SK-N-SH (cell line): Measurements from ENCODE around the gene TMIGD3. TPM values are rescaled to one million over a fixed set of nuclear protein-coding genes. Genes with fewer than 3 reads are reported as not detected.

Experiments used
- CTCF ChIA-PET: fragments of 300-600, 350-600 bp; formaldehyde crosslinking; extraction: SDS; loops from one replicate; lab custom pipeline; 2021; lab: Yijun Ruan, JAX
- POLR2A ChIA-PET: fragments of 350-600 bp; sonication (Branson Sonifier 250); formaldehyde crosslinking; extraction: SDS; loops from one replicate; lab custom pipeline; 2020; ENCODE audit warnings: antibody characterized with exemption, inconsistent platforms; lab: Yijun Ruan, JAX
- DNase-seq: peaks from one replicate; pipeline ENCODE4 v3.0.0; 2012
- H2AFZ ChIP-seq: fragments of 200-600 bp; sonication (generic); 2 replicates; pipeline ENCODE4 v1.8.1; 2016; ENCODE audit warnings: antibody characterized with exemption, mild to moderate bottlenecking, low read depth
- H3F3A ChIP-seq: fragments of 200-600 bp; sonication (generic); replicated peaks from 2 replicates; pipeline ENCODE3; 2016; ENCODE audit warnings: antibody characterized with exemption, mild to moderate bottlenecking; ENCODE audit not compliant: insufficient read depth
- H3K27ac ChIP-seq, 2 experiments: fragments of 200-500 bp in 1 of 2; fragments of 200-600 bp in 1 of 2; sonication (Bioruptor generic) in 1 of 2; sonication (generic), shearing (Covaris generic) in 1 of 2; 2 replicates each; pipeline versions ENCODE4 v1.5.1 to v1.6.1; 2014 to 2016; ENCODE audit warnings: low read depth in 2 of 2, inconsistent platforms in 1 of 2, low read length in 1 of 2, mild to moderate bottlenecking in 1 of 2, mixed read lengths in 1 of 2
- H3K27me3 ChIP-seq: fragments of 200-600 bp; sonication (generic), shearing (Covaris generic); 2 replicates; pipeline ENCODE4 v1.6.1; 2016; ENCODE audit warnings: mixed run types; ENCODE audit not compliant: insufficient read depth
- H3K36me3 ChIP-seq, 2 experiments: fragments of 200-500 bp in 1 of 2; fragments of 200-600 bp in 1 of 2; sonication (Bioruptor generic) in 1 of 2; sonication (generic) in 1 of 2; replicated peaks in 1 of 2; 2 replicates each; pipeline versions ENCODE3 to v1.5.1; 2014 to 2016; ENCODE audit warnings: low read length in 1 of 2, mild to moderate bottlenecking in 1 of 2; ENCODE audit not compliant: insufficient read depth in 2 of 2, control insufficient read depth in 1 of 2
- H3K4me1 ChIP-seq, 2 experiments: fragments of 200-500 bp in 1 of 2; fragments of 200-600 bp in 1 of 2; sonication (Bioruptor generic) in 1 of 2; sonication (generic), shearing (Covaris generic) in 1 of 2; 2 replicates each; pipeline versions ENCODE4 v1.5.1 to v1.6.1; 2014 to 2016; ENCODE audit warnings: low read depth in 1 of 2, low read length in 1 of 2, mixed run types in 1 of 2; ENCODE audit not compliant: insufficient read depth in 2 of 2, control insufficient read depth in 1 of 2
- H3K4me2 ChIP-seq: fragments of 200-600 bp; sonication (generic), shearing (Covaris generic); 2 replicates; pipeline ENCODE4 v1.6.1; 2017; ENCODE audit warnings: mixed run types
- H3K4me3 ChIP-seq, 2 experiments: fragments of 200-500 bp in 1 of 2; fragments of 200-600 bp in 1 of 2; sonication (Bioruptor generic) in 1 of 2; sonication (generic), shearing (Covaris generic) in 1 of 2; 2 replicates each; pipeline versions ENCODE4 v1.5.1 to v1.8.1; 2014 to 2016; ENCODE audit warnings: low read depth in 2 of 2, inconsistent platforms in 1 of 2, low read length in 1 of 2, mild to moderate bottlenecking in 1 of 2, mixed read lengths in 1 of 2, moderate library complexity in 1 of 2
- H3K79me2 ChIP-seq: fragments of 200-600 bp; sonication (generic); 2 replicates; pipeline ENCODE4 v1.8.1; 2017; ENCODE audit warnings: mild to moderate bottlenecking; ENCODE audit not compliant: insufficient read depth
- H3K9ac ChIP-seq: fragments of 200-600 bp; sonication (generic); 2 replicates; pipeline ENCODE4 v1.6.1; 2017; ENCODE audit warnings: mixed run types
- H3K9me2 ChIP-seq: fragments of 200-600 bp; sonication (generic); 2 replicates; pipeline ENCODE4 v1.6.1; 2017; ENCODE audit warnings: mixed run types
- H3K9me3 ChIP-seq: fragments of 200-600 bp; sonication (generic); 2 replicates; pipeline ENCODE4 v1.6.1; 2017; ENCODE audit warnings: mixed run types, mild to moderate bottlenecking, moderate library complexity
- H4K20me1 ChIP-seq: fragments of 200-600 bp; sonication (generic); 2 replicates; pipeline ENCODE4 v1.6.1; 2017; ENCODE audit warnings: mild to moderate bottlenecking, mixed run types; ENCODE audit not compliant: insufficient read depth
- CHD2 ChIP-seq: fragments of 150-350 bp; IDR thresholded peaks from 2 replicates; pipeline ENCODE4 v1.6.1; 2018; ENCODE audit warnings: low read length; ENCODE audit not compliant: partially characterized antibody
- EP300 ChIP-seq, 2 experiments: IDR thresholded peaks; 2 replicates each; pipeline versions ENCODE4 v1.4.0 to v1.6.1; 2012; ENCODE audit warnings: borderline replicate concordance in 1 of 2, low read depth in 1 of 2, low read length in 1 of 2
- EZH2phosphoT487 ChIP-seq: fragments of 200-600 bp; sonication (generic); IDR thresholded peaks from 2 replicates; pipeline ENCODE4 v1.6.1; 2017; ENCODE audit warnings: low read depth, mixed run types, mild to moderate bottlenecking, antibody characterized with exemption, moderate library complexity, borderline replicate concordance
- FOSL2 ChIP-seq: IDR thresholded peaks from 2 replicates; pipeline ENCODE4 v1.4.0; 2012; ENCODE audit warnings: low read depth, mild to moderate bottlenecking, moderate library complexity, borderline replicate concordance
- FOXJ3 ChIP-seq: sonication (generic); formaldehyde crosslinking; IDR thresholded peaks from 2 replicates; pipeline ENCODE4 v1.5.1; 2020; ENCODE audit warnings: mild to moderate bottlenecking, missing genetic modification reagents
- FOXM1 ChIP-seq: IDR thresholded peaks from 2 replicates; pipeline ENCODE4 v1.4.0; 2012; ENCODE audit warnings: low read depth, mild to moderate bottlenecking
- GATA2 ChIP-seq: sonication (generic); formaldehyde crosslinking; IDR thresholded peaks from 2 replicates; pipeline ENCODE4 v1.5.0; 2020; ENCODE audit warnings: mild to moderate bottlenecking, missing genetic modification reagents
- MEF2A ChIP-seq: IDR thresholded peaks from 2 replicates; pipeline ENCODE4 v1.4.0; 2012; ENCODE audit warnings: low read depth, borderline replicate concordance
- MXI1 ChIP-seq: IDR thresholded peaks from 2 replicates; pipeline ENCODE4 v1.6.1; 2012; ENCODE audit warnings: mild to moderate bottlenecking, low read depth, low read length, improper control_type of control experiment
- NRF1 ChIP-seq: IDR thresholded peaks from 2 replicates; pipeline ENCODE4 v1.6.1; 2012; ENCODE audit warnings: low read depth, mild to moderate bottlenecking, low read length
- POLR2AphosphoS5 ChIP-seq: IDR thresholded peaks from 2 replicates; pipeline ENCODE4 v1.6.1; 2012; ENCODE audit warnings: low read depth, low read length
- SIN3A ChIP-seq: IDR thresholded peaks from 2 replicates; pipeline ENCODE4 v1.6.1; 2012; ENCODE audit warnings: low read depth, mild to moderate bottlenecking, low read length, moderate library complexity, borderline replicate concordance
- TCF12 ChIP-seq: IDR thresholded peaks from 2 replicates; pipeline ENCODE4 v1.4.0; 2012
- TEAD4 ChIP-seq: IDR thresholded peaks from 2 replicates; pipeline ENCODE4 v1.4.0; 2012; ENCODE audit warnings: mild to moderate bottlenecking, borderline replicate concordance; ENCODE audit not compliant: insufficient read depth
- YY1 ChIP-seq: IDR thresholded peaks from 2 replicates; pipeline ENCODE4 v1.4.0; 2012; ENCODE audit warnings: low read depth, mild to moderate bottlenecking
- WGBS: methylation state at CpG from one replicate; pipeline ENCODE4 v1.1.6; 2017; ENCODE audit warnings: low lambda C conversion rate; 5-methylcytosine and 5-hydroxymethylcytosine counted together
- polyA plus RNA-seq, 3 experiments: library from polyadenylated mRNA; depleted of rRNA; stranded (reverse); fragments of >200 nt; gene quantifications; 2 replicates each; pipeline ENCODE4 v1.2.3, GENCODE V29; 2012
- TF ChIP-seq, protein P1 (sequence below): IDR thresholded peaks from 2 replicates; pipeline ENCODE4 v1.6.1; 2012; ENCODE audit warnings: mild to moderate bottlenecking, low read depth, low read length, moderate library complexity
- TF ChIP-seq, protein P2 (sequence below): fragments of 150-350 bp; IDR thresholded peaks from 2 replicates; pipeline ENCODE4 v1.6.1; 2016; ENCODE audit warnings: mild to moderate bottlenecking, low read depth, low read length
- TF ChIP-seq, protein P3 (sequence below): IDR thresholded peaks from 2 replicates; pipeline ENCODE4; 2012
- TF ChIP-seq, protein P4 (sequence below): fragments of 200-600 bp; sonication (generic); IDR thresholded peaks from 2 replicates; pipeline ENCODE4 v1.6.1; 2017; ENCODE audit warnings: antibody characterized with exemption, mild to moderate bottlenecking, moderate library complexity
- TF ChIP-seq, protein P5 (sequence below): IDR thresholded peaks from 2 replicates; pipeline ENCODE4 v1.4.0; 2012; ENCODE audit warnings: low read depth
- TF ChIP-seq, protein P6 (sequence below): IDR thresholded peaks from 2 replicates; pipeline ENCODE4 v1.4.0; 2012; ENCODE audit warnings: low read depth, borderline replicate concordance

TMIGD3 gene
- polyA plus RNA-seq, 1 of the 3 experiments (the other 2 are of a cell fraction): not detected

DNA sequence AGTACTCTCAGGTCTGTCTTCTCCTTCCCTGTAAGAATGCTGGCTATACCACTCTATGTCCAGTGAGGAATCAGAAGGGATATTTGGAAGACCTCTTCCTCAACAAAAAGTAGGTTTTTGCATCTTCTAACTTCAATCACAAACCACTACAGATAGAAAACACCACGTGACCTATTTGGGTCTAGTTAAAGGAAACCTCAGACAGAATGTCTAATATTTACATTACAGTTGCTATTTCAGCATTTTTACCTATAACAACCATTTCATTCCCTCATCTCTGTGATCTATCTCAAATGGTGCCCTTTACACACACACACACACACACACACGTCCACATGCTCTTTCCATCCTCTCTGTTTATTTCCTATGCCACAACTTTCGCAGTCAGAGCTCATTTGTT lies 7.9 kb upstream of the TMIGD3 start (continued):
- TF ChIP-seq, protein P1, sequence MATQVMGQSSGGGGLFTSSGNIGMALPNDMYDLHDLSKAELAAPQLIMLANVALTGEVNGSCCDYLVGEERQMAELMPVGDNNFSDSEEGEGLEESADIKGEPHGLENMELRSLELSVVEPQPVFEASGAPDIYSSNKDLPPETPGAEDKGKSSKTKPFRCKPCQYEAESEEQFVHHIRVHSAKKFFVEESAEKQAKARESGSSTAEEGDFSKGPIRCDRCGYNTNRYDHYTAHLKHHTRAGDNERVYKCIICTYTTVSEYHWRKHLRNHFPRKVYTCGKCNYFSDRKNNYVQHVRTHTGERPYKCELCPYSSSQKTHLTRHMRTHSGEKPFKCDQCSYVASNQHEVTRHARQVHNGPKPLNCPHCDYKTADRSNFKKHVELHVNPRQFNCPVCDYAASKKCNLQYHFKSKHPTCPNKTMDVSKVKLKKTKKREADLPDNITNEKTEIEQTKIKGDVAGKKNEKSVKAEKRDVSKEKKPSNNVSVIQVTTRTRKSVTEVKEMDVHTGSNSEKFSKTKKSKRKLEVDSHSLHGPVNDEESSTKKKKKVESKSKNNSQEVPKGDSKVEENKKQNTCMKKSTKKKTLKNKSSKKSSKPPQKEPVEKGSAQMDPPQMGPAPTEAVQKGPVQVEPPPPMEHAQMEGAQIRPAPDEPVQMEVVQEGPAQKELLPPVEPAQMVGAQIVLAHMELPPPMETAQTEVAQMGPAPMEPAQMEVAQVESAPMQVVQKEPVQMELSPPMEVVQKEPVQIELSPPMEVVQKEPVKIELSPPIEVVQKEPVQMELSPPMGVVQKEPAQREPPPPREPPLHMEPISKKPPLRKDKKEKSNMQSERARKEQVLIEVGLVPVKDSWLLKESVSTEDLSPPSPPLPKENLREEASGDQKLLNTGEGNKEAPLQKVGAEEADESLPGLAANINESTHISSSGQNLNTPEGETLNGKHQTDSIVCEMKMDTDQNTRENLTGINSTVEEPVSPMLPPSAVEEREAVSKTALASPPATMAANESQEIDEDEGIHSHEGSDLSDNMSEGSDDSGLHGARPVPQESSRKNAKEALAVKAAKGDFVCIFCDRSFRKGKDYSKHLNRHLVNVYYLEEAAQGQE: no peak
- no peak for TF ChIP-seq CHD2
- no peak for TF ChIP-seq EP300 (IDR thresholded peaks at IDR 0.05; ENCODE audit: borderline replicate concordance in 1 of 2, low read depth in 1 of 2, low read length in 1 of 2)
- no peak for TF ChIP-seq GATA2 (CRISPR knock-in tag)
- TF ChIP-seq, protein P2, sequence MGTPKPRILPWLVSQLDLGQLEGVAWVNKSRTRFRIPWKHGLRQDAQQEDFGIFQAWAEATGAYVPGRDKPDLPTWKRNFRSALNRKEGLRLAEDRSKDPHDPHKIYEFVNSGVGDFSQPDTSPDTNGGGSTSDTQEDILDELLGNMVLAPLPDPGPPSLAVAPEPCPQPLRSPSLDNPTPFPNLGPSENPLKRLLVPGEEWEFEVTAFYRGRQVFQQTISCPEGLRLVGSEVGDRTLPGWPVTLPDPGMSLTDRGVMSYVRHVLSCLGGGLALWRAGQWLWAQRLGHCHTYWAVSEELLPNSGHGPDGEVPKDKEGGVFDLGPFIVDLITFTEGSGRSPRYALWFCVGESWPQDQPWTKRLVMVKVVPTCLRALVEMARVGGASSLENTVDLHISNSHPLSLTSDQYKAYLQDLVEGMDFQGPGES: no peak

DNA sequence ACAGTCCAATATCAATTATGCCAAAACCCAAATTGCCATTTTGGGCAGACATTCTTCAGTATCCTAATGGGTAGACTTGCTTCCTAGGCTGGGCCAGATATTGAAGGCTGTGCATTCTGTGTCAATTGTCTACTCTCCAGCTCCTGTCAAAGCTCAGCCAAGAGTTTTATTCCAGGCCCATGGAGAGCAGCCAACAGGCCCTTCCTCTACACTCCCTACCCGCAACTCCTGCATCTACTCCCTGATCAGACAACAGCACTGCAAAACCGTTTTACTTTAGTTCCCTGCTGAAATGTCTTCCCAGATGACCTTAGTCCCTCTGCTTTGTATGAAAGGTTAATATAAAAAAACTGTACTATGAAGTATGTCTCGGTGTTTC lies 6.6 kb upstream of the TMIGD3 start:
- no peak overlapping the region for H3K27ac ChIP-seq
- H3K27me3 ChIP-seq: no peaks in the 10 kb centered on the region
- no peaks in the 10 kb centered on the region for H3K9me2 ChIP-seq
- no peaks in the 10 kb centered on the region for H3F3A ChIP-seq
- no peak overlapping the region for H3K4me3 ChIP-seq
- no peaks in the 10 kb centered on the region for H3K36me3 ChIP-seq
- H3K9me3 ChIP-seq: no peaks in the 10 kb centered on the region
- POLR2A ChIA-PET: no interaction called here
- CTCF ChIA-PET: interaction anchor here (1.1 to 5.3 kb wide), 4 partner anchors 13 to 258 kb away, joined by 4 to 64 read pairs (median 31); partner anchors contain the start of gene DDX20
- no peak overlapping the region for H2AFZ ChIP-seq
- H3K4me1 ChIP-seq: peaks cover 8 to 16% of the 10 kb centered on the region in 2 experiments; a peak in 2 of 4 replicates
- no peaks in the 10 kb centered on the region for H3K79me2 ChIP-seq
- H4K20me1 ChIP-seq: no peaks in the 10 kb centered on the region
- no peak overlapping the region for H3K9ac ChIP-seq
- DNase-seq: no peak
- whole genome bisulfite sequencing: 67% methylated on average over 3 of the region's 3 CpGs
- no peak overlapping the region for H3K4me2 ChIP-seq
- no peak for TF ChIP-seq TEAD4
- no peak for TF ChIP-seq POLR2AphosphoS5
- no peak for TF ChIP-seq FOSL2
- TF ChIP-seq SIN3A: no peak
- TF ChIP-seq, protein P3, sequence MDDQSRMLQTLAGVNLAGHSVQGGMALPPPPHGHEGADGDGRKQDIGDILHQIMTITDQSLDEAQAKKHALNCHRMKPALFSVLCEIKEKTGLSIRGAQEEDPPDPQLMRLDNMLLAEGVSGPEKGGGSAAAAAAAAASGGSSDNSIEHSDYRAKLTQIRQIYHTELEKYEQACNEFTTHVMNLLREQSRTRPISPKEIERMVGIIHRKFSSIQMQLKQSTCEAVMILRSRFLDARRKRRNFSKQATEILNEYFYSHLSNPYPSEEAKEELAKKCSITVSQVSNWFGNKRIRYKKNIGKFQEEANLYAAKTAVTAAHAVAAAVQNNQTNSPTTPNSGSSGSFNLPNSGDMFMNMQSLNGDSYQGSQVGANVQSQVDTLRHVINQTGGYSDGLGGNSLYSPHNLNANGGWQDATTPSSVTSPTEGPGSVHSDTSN: no peak
- TF ChIP-seq, protein P4, sequence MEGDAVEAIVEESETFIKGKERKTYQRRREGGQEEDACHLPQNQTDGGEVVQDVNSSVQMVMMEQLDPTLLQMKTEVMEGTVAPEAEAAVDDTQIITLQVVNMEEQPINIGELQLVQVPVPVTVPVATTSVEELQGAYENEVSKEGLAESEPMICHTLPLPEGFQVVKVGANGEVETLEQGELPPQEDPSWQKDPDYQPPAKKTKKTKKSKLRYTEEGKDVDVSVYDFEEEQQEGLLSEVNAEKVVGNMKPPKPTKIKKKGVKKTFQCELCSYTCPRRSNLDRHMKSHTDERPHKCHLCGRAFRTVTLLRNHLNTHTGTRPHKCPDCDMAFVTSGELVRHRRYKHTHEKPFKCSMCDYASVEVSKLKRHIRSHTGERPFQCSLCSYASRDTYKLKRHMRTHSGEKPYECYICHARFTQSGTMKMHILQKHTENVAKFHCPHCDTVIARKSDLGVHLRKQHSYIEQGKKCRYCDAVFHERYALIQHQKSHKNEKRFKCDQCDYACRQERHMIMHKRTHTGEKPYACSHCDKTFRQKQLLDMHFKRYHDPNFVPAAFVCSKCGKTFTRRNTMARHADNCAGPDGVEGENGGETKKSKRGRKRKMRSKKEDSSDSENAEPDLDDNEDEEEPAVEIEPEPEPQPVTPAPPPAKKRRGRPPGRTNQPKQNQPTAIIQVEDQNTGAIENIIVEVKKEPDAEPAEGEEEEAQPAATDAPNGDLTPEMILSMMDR: no peak
- no peak for TF ChIP-seq EZH2phosphoT487
- TF ChIP-seq FOXM1: no peak
- TF ChIP-seq NRF1: no peak
- TF ChIP-seq TCF12: no peak
- TF ChIP-seq, protein P2: no peak
- no peak for TF ChIP-seq MXI1
- TF ChIP-seq YY1: no peak
- TF ChIP-seq, protein P5, sequence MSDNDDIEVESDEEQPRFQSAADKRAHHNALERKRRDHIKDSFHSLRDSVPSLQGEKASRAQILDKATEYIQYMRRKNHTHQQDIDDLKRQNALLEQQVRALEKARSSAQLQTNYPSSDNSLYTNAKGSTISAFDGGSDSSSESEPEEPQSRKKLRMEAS: no peak
- no peak for TF ChIP-seq FOXJ3 (CRISPR knock-in tag)
- TF ChIP-seq, protein P6, sequence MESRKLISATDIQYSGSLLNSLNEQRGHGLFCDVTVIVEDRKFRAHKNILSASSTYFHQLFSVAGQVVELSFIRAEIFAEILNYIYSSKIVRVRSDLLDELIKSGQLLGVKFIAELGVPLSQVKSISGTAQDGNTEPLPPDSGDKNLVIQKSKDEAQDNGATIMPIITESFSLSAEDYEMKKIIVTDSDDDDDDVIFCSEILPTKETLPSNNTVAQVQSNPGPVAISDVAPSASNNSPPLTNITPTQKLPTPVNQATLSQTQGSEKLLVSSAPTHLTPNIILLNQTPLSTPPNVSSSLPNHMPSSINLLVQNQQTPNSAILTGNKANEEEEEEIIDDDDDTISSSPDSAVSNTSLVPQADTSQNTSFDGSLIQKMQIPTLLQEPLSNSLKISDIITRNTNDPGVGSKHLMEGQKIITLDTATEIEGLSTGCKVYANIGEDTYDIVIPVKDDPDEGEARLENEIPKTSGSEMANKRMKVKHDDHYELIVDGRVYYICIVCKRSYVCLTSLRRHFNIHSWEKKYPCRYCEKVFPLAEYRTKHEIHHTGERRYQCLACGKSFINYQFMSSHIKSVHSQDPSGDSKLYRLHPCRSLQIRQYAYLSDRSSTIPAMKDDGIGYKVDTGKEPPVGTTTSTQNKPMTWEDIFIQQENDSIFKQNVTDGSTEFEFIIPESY: no peak
- TF ChIP-seq MEF2A: no peak
